SK-N-SH (cell line): ENCODE measurements around the gene CLASP2. TPM values are rescaled to one million over a fixed set of nuclear protein-coding genes. Genes with fewer than 3 reads are reported as not detected.

ENCODE experiments used
- CTCF ChIA-PET: fragments of 300-600, 350-600 bp; formaldehyde crosslinking; extraction: SDS; loops from one replicate; lab custom pipeline; 2021; lab: Yijun Ruan, JAX
- POLR2A ChIA-PET: fragments of 350-600 bp; sonication (Branson Sonifier 250); formaldehyde crosslinking; extraction: SDS; loops from one replicate; lab custom pipeline; 2020; ENCODE audit warnings: antibody characterized with exemption, inconsistent platforms; lab: Yijun Ruan, JAX
- DNase-seq: peaks from one replicate; pipeline ENCODE4 v3.0.0; 2012
- H2AFZ ChIP-seq: fragments of 200-600 bp; sonication (generic); 2 replicates; pipeline ENCODE4 v1.8.1; 2016; ENCODE audit warnings: antibody characterized with exemption, mild to moderate bottlenecking, low read depth
- H3F3A ChIP-seq: fragments of 200-600 bp; sonication (generic); replicated peaks from 2 replicates; pipeline ENCODE3; 2016; ENCODE audit warnings: antibody characterized with exemption, mild to moderate bottlenecking; ENCODE audit not compliant: insufficient read depth
- H3K27ac ChIP-seq, 2 experiments: fragments of 200-500 bp in 1 of 2; fragments of 200-600 bp in 1 of 2; sonication (Bioruptor generic) in 1 of 2; sonication (generic), shearing (Covaris generic) in 1 of 2; 2 replicates each; pipeline versions ENCODE4 v1.5.1 to v1.6.1; 2014 to 2016; ENCODE audit warnings: low read depth in 2 of 2, inconsistent platforms in 1 of 2, low read length in 1 of 2, mild to moderate bottlenecking in 1 of 2, mixed read lengths in 1 of 2
- H3K27me3 ChIP-seq: fragments of 200-600 bp; sonication (generic), shearing (Covaris generic); 2 replicates; pipeline ENCODE4 v1.6.1; 2016; ENCODE audit warnings: mixed run types; ENCODE audit not compliant: insufficient read depth
- H3K36me3 ChIP-seq, 2 experiments: fragments of 200-500 bp in 1 of 2; fragments of 200-600 bp in 1 of 2; sonication (Bioruptor generic) in 1 of 2; sonication (generic) in 1 of 2; replicated peaks in 1 of 2; 2 replicates each; pipeline versions ENCODE3 to v1.5.1; 2014 to 2016; ENCODE audit warnings: low read length in 1 of 2, mild to moderate bottlenecking in 1 of 2; ENCODE audit not compliant: insufficient read depth in 2 of 2, control insufficient read depth in 1 of 2
- H3K4me1 ChIP-seq, 2 experiments: fragments of 200-500 bp in 1 of 2; fragments of 200-600 bp in 1 of 2; sonication (Bioruptor generic) in 1 of 2; sonication (generic), shearing (Covaris generic) in 1 of 2; 2 replicates each; pipeline versions ENCODE4 v1.5.1 to v1.6.1; 2014 to 2016; ENCODE audit warnings: low read depth in 1 of 2, low read length in 1 of 2, mixed run types in 1 of 2; ENCODE audit not compliant: insufficient read depth in 2 of 2, control insufficient read depth in 1 of 2
- H3K4me2 ChIP-seq: fragments of 200-600 bp; sonication (generic), shearing (Covaris generic); 2 replicates; pipeline ENCODE4 v1.6.1; 2017; ENCODE audit warnings: mixed run types
- H3K4me3 ChIP-seq, 2 experiments: fragments of 200-500 bp in 1 of 2; fragments of 200-600 bp in 1 of 2; sonication (Bioruptor generic) in 1 of 2; sonication (generic), shearing (Covaris generic) in 1 of 2; 2 replicates each; pipeline versions ENCODE4 v1.5.1 to v1.8.1; 2014 to 2016; ENCODE audit warnings: low read depth in 2 of 2, inconsistent platforms in 1 of 2, low read length in 1 of 2, mild to moderate bottlenecking in 1 of 2, mixed read lengths in 1 of 2, moderate library complexity in 1 of 2
- H3K79me2 ChIP-seq: fragments of 200-600 bp; sonication (generic); 2 replicates; pipeline ENCODE4 v1.8.1; 2017; ENCODE audit warnings: mild to moderate bottlenecking; ENCODE audit not compliant: insufficient read depth
- H3K9ac ChIP-seq: fragments of 200-600 bp; sonication (generic); 2 replicates; pipeline ENCODE4 v1.6.1; 2017; ENCODE audit warnings: mixed run types
- H3K9me2 ChIP-seq: fragments of 200-600 bp; sonication (generic); 2 replicates; pipeline ENCODE4 v1.6.1; 2017; ENCODE audit warnings: mixed run types
- H3K9me3 ChIP-seq: fragments of 200-600 bp; sonication (generic); 2 replicates; pipeline ENCODE4 v1.6.1; 2017; ENCODE audit warnings: mixed run types, mild to moderate bottlenecking, moderate library complexity
- H4K20me1 ChIP-seq: fragments of 200-600 bp; sonication (generic); 2 replicates; pipeline ENCODE4 v1.6.1; 2017; ENCODE audit warnings: mild to moderate bottlenecking, mixed run types; ENCODE audit not compliant: insufficient read depth
- CHD2 ChIP-seq: fragments of 150-350 bp; IDR thresholded peaks from 2 replicates; pipeline ENCODE4 v1.6.1; 2018; ENCODE audit warnings: low read length; ENCODE audit not compliant: partially characterized antibody
- EP300 ChIP-seq, 2 experiments: IDR thresholded peaks; 2 replicates each; pipeline versions ENCODE4 v1.4.0 to v1.6.1; 2012; ENCODE audit warnings: borderline replicate concordance in 1 of 2, low read depth in 1 of 2, low read length in 1 of 2
- FOSL2 ChIP-seq: IDR thresholded peaks from 2 replicates; pipeline ENCODE4 v1.4.0; 2012; ENCODE audit warnings: low read depth, mild to moderate bottlenecking, moderate library complexity, borderline replicate concordance
- FOXJ3 ChIP-seq: sonication (generic); formaldehyde crosslinking; IDR thresholded peaks from 2 replicates; pipeline ENCODE4 v1.5.1; 2020; ENCODE audit warnings: mild to moderate bottlenecking, missing genetic modification reagents
- GABPA ChIP-seq: IDR thresholded peaks from 2 replicates; pipeline ENCODE4 v1.4.0; 2012; ENCODE audit warnings: low read depth, mild to moderate bottlenecking
- GATA2 ChIP-seq: sonication (generic); formaldehyde crosslinking; IDR thresholded peaks from 2 replicates; pipeline ENCODE4 v1.5.0; 2020; ENCODE audit warnings: mild to moderate bottlenecking, missing genetic modification reagents
- MXI1 ChIP-seq: IDR thresholded peaks from 2 replicates; pipeline ENCODE4 v1.6.1; 2012; ENCODE audit warnings: mild to moderate bottlenecking, low read depth, low read length, improper control_type of control experiment
- RXRA ChIP-seq: IDR thresholded peaks from 2 replicates; pipeline ENCODE4 v1.4.0; 2012; ENCODE audit warnings: low read depth, mild to moderate bottlenecking, borderline replicate concordance
- SIN3A ChIP-seq: IDR thresholded peaks from 2 replicates; pipeline ENCODE4 v1.6.1; 2012; ENCODE audit warnings: low read depth, mild to moderate bottlenecking, low read length, moderate library complexity, borderline replicate concordance
- SMC3 ChIP-seq: IDR thresholded peaks from 2 replicates; pipeline ENCODE4 v1.6.1; 2012; ENCODE audit warnings: low read depth, low read length, improper control_type of control experiment
- TAF1 ChIP-seq: IDR thresholded peaks from 2 replicates; pipeline ENCODE4 v1.6.1; 2012; ENCODE audit warnings: low read depth, mild to moderate bottlenecking, low read length, moderate library complexity, borderline replicate concordance
- TCF12 ChIP-seq: IDR thresholded peaks from 2 replicates; pipeline ENCODE4 v1.4.0; 2012
- TEAD4 ChIP-seq: IDR thresholded peaks from 2 replicates; pipeline ENCODE4 v1.4.0; 2012; ENCODE audit warnings: mild to moderate bottlenecking, borderline replicate concordance; ENCODE audit not compliant: insufficient read depth
- WGBS: methylation state at CpG from one replicate; pipeline ENCODE4 v1.1.6; 2017; ENCODE audit warnings: low lambda C conversion rate; 5-methylcytosine and 5-hydroxymethylcytosine counted together
- polyA plus RNA-seq, 3 experiments: library from polyadenylated mRNA; depleted of rRNA; stranded (reverse); fragments of >200 nt; gene quantifications; 2 replicates each; pipeline ENCODE4 v1.2.3, GENCODE V29; 2012
- TF ChIP-seq, protein P1 (sequence below): fragments of 200-600 bp; sonication (generic); IDR thresholded peaks from 2 replicates; pipeline ENCODE4 v1.6.1; 2017; ENCODE audit warnings: antibody characterized with exemption, mild to moderate bottlenecking, moderate library complexity
- TF ChIP-seq, protein P2 (sequence below): IDR thresholded peaks from 2 replicates; pipeline ENCODE4 v1.4.0; 2012; ENCODE audit warnings: low read depth
- TF ChIP-seq, protein P3 (sequence below): IDR thresholded peaks from 2 replicates; pipeline ENCODE4; 2012
- TF ChIP-seq, protein P4 (sequence below): fragments of 150-350 bp; IDR thresholded peaks from 2 replicates; pipeline ENCODE4 v1.6.1; 2016; ENCODE audit warnings: mild to moderate bottlenecking, low read depth, low read length
- TF ChIP-seq, protein P5 (sequence below): IDR thresholded peaks from 2 replicates; pipeline ENCODE4 v1.4.0; 2012; ENCODE audit warnings: low read depth, borderline replicate concordance
- TF ChIP-seq, protein P6 (sequence below): IDR thresholded peaks from 2 replicates; pipeline ENCODE4 v1.4.0; 2012; ENCODE audit warnings: low read depth, borderline replicate concordance

Gene CLASP2
- polyA plus RNA-seq, 1 of the 3 experiments (the other 2 are of a cell fraction) = 13.2 TPM

DNA sequence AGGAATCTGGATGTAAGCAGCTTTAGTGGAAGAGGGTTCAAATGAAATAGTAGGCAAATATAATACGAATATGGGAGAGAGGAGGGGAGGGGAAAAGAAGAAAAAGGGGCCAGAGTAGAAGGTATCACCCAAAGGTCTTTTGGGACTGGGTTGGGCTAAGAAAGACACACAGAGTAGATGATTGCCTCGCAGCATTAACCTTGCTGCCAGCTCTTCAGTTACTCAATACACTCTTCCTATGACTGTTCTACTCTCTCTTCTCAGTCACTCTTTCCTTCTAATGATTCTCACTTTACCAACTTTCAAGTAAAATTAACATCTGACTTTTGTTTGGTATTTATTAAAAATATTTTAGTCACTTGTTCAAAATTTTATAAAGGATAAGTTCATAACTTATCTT, 52.8 kb downstream of the CLASP2 start (continued):
- TF ChIP-seq, protein P1, sequence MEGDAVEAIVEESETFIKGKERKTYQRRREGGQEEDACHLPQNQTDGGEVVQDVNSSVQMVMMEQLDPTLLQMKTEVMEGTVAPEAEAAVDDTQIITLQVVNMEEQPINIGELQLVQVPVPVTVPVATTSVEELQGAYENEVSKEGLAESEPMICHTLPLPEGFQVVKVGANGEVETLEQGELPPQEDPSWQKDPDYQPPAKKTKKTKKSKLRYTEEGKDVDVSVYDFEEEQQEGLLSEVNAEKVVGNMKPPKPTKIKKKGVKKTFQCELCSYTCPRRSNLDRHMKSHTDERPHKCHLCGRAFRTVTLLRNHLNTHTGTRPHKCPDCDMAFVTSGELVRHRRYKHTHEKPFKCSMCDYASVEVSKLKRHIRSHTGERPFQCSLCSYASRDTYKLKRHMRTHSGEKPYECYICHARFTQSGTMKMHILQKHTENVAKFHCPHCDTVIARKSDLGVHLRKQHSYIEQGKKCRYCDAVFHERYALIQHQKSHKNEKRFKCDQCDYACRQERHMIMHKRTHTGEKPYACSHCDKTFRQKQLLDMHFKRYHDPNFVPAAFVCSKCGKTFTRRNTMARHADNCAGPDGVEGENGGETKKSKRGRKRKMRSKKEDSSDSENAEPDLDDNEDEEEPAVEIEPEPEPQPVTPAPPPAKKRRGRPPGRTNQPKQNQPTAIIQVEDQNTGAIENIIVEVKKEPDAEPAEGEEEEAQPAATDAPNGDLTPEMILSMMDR = no peak
- TF ChIP-seq SMC3 = no peak

DNA sequence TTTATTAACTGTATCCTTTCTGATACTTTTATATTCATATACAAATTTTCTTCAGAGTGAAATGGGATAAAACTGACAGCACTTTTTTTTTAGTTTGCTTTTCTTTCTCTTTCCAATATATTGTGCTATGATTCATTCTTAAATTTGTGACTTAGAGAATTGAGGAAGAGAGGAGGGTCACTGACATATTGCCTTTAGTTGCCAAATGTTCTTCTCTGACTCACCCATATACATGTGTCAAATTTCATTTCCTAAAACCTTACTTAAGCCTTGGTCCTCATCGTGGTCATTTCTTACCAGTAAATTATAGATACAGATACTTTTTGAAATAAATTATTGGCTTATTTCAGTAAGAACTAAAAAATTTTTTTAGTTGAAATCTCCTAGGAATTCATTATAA, 53.9 kb downstream of the CLASP2 start:
- peak overlapping the region; percentile 73 for H3K4me2 ChIP-seq
- TF ChIP-seq, protein P1 = no peak
- peak; percentile 52; the same call in 1 of the 2 replicates for TF ChIP-seq RXRA
- 0 out of 2 replicates have a peak, but pooled peaks have one; percentile 28 for TF ChIP-seq SIN3A
- TF ChIP-seq, protein P2, sequence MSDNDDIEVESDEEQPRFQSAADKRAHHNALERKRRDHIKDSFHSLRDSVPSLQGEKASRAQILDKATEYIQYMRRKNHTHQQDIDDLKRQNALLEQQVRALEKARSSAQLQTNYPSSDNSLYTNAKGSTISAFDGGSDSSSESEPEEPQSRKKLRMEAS = no peak
- TF ChIP-seq CHD2 = no peak
- peak in 1 of 2 experiments; percentile 69; a peak in 1 of 4 replicates for TF ChIP-seq EP300 (IDR thresholded peaks at IDR 0.05; ENCODE audit: borderline replicate concordance in 1 of 2, low read depth in 1 of 2, low read length in 1 of 2)
- TF ChIP-seq GABPA = 0 out of 2 replicates have a peak, but pooled peaks have one; percentile 6
- peak; percentile 87 for TF ChIP-seq FOSL2
- TF ChIP-seq TEAD4 = 0 out of 2 replicates have a peak, but pooled peaks have one; percentile 30
- TF ChIP-seq, protein P3, sequence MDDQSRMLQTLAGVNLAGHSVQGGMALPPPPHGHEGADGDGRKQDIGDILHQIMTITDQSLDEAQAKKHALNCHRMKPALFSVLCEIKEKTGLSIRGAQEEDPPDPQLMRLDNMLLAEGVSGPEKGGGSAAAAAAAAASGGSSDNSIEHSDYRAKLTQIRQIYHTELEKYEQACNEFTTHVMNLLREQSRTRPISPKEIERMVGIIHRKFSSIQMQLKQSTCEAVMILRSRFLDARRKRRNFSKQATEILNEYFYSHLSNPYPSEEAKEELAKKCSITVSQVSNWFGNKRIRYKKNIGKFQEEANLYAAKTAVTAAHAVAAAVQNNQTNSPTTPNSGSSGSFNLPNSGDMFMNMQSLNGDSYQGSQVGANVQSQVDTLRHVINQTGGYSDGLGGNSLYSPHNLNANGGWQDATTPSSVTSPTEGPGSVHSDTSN = peak; percentile 92
- peak; percentile 72 for TF ChIP-seq TCF12
- TF ChIP-seq SMC3 = no peak
- TF ChIP-seq, protein P4, sequence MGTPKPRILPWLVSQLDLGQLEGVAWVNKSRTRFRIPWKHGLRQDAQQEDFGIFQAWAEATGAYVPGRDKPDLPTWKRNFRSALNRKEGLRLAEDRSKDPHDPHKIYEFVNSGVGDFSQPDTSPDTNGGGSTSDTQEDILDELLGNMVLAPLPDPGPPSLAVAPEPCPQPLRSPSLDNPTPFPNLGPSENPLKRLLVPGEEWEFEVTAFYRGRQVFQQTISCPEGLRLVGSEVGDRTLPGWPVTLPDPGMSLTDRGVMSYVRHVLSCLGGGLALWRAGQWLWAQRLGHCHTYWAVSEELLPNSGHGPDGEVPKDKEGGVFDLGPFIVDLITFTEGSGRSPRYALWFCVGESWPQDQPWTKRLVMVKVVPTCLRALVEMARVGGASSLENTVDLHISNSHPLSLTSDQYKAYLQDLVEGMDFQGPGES = no peak
- TF ChIP-seq GATA2 (CRISPR knock-in tag) = no peak
- no peak for TF ChIP-seq FOXJ3 (CRISPR knock-in tag)
- TF ChIP-seq, protein P5, sequence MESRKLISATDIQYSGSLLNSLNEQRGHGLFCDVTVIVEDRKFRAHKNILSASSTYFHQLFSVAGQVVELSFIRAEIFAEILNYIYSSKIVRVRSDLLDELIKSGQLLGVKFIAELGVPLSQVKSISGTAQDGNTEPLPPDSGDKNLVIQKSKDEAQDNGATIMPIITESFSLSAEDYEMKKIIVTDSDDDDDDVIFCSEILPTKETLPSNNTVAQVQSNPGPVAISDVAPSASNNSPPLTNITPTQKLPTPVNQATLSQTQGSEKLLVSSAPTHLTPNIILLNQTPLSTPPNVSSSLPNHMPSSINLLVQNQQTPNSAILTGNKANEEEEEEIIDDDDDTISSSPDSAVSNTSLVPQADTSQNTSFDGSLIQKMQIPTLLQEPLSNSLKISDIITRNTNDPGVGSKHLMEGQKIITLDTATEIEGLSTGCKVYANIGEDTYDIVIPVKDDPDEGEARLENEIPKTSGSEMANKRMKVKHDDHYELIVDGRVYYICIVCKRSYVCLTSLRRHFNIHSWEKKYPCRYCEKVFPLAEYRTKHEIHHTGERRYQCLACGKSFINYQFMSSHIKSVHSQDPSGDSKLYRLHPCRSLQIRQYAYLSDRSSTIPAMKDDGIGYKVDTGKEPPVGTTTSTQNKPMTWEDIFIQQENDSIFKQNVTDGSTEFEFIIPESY = no peak
- no peak for TF ChIP-seq MXI1
- TF ChIP-seq, protein P6, sequence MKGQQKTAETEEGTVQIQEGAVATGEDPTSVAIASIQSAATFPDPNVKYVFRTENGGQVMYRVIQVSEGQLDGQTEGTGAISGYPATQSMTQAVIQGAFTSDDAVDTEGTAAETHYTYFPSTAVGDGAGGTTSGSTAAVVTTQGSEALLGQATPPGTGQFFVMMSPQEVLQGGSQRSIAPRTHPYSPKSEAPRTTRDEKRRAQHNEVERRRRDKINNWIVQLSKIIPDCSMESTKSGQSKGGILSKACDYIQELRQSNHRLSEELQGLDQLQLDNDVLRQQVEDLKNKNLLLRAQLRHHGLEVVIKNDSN = no peak
- TF ChIP-seq TAF1 = no peak

More for the DNA sequence above, 53.9 kb downstream of the CLASP2 start:
- no peak for DNase-seq
- peaks cover 12% of the 10 kb centered on the region; the same call in 1 of the 2 replicates for H3K79me2 ChIP-seq
- POLR2A ChIA-PET = no interaction called here
- H3K9me2 ChIP-seq = no peaks in the 10 kb centered on the region
- H2AFZ ChIP-seq = no peak overlapping the region
- WGBS = 2% methylated on average over 1 of the region's 1 CpG
- peak overlapping the region in 1 of 2 experiments; percentile 78; a peak in 3 of 4 replicates for H3K27ac ChIP-seq
- H3K9ac ChIP-seq = no peak overlapping the region
- H3K36me3 ChIP-seq = peaks cover under 1 to 2% of the 10 kb centered on the region in 2 experiments
- no peaks in the 10 kb centered on the region for H3K9me3 ChIP-seq
- CTCF ChIA-PET = no interaction called here
- H3K4me3 ChIP-seq = no peak overlapping the region
- no peaks in the 10 kb centered on the region for H3K27me3 ChIP-seq
- no peaks in the 10 kb centered on the region for H4K20me1 ChIP-seq
- peaks cover 14 to 16% of the 10 kb centered on the region in 2 experiments; a peak in 3 of 4 replicates for H3K4me1 ChIP-seq
- peaks cover 30% of the 10 kb centered on the region for H3F3A ChIP-seq
